GM13976 (cell line): ENCODE results near the gene HYDIN.

Experiments
- DNase-seq: peaks from one replicate; pipeline ENCODE4 v3.0.0; 2012; ENCODE audit warnings: low spot score
- CTCF ChIP-seq: IDR thresholded peaks from 2 replicates; pipeline ENCODE4 v1.5.1; 2012; ENCODE audit warnings: borderline replicate concordance, mild to moderate bottlenecking; ENCODE audit not compliant: insufficient read depth; ENCODE audit errors: extremely low read depth, missing control alignments, control extremely low read depth
- in situ Hi-C: fragments of 300-500 bp; cut with MboI; formaldehyde crosslinking; loops from one replicate; pipeline ENCODE4 v1.12.0; 2022; ENCODE audit warnings: low sequenced_read_pairs, mixed read lengths, inconsistent platforms; ENCODE audit not compliant: unreplicated experiment

HYDIN gene

GRCh38 chr16:70801611-70802010, 428.9 kb downstream of the HYDIN start:
- in situ Hi-C loops: no loop called here
- DNase-seq: no peak
- TF ChIP-seq CTCF: no peak

GRCh38 chr16:70800781-70801480, 429.6 kb downstream of the HYDIN start, which contains the start of gene VAC14:
TSS of gene VAC14 (minus strand) at chr16:70801158. CDS start at chr16:70800900, 258 bp downstream.
- DNase-seq: peak; percentile 98
- no peak for TF ChIP-seq CTCF
- in situ Hi-C loops: no loop called here

GRCh38 chr16:70800311-70800710, 430.2 kb downstream of the HYDIN start:
- no peak for TF ChIP-seq CTCF
- in situ Hi-C loops: no loop called here
- DNase-seq: peak; percentile 20

GRCh38 chr16:70796301-70796700, 434.2 kb downstream of the HYDIN start:
- in situ Hi-C loops: no loop called here

GRCh38 chr16:70795296-70795912, 435.1 kb downstream of the HYDIN start:
- DNase-seq: no peak
- in situ Hi-C loops: no loop called here
- TF ChIP-seq CTCF: no peak

More at GRCh38 chr16:70796301-70796700, 434.2 kb downstream of the HYDIN start:
- DNase-seq: no peak
- TF ChIP-seq CTCF: no peak

- in situ Hi-C loops: no loop called here
- DNase-seq: no peak
These were observed 436.5 kb downstream of the HYDIN start for GRCh38 chr16:70793851-70794502.

More at GRCh38 chr16:70793851-70794502, 436.5 kb downstream of the HYDIN start:
- TF ChIP-seq CTCF: no peak
